Measurements from ENCODE around the gene UGT1A9. TPM values are rescaled to one million over a fixed set of nuclear protein-coding genes. Genes with fewer than 3 reads are reported as not detected.
"Not testable (repeated sequence)": the region's sequence is repeated elsewhere in the genome, so short reads cannot be mapped to it uniquely, and the experiment has no call there.

UGT1A9 gene
- total and polyA plus RNA-seq, 10 of the 15 experiments (the other 5 are each of a cell fraction or from before 2014, with no cell fraction given), result 0.07 TPM; not detected in 9

DNA sequence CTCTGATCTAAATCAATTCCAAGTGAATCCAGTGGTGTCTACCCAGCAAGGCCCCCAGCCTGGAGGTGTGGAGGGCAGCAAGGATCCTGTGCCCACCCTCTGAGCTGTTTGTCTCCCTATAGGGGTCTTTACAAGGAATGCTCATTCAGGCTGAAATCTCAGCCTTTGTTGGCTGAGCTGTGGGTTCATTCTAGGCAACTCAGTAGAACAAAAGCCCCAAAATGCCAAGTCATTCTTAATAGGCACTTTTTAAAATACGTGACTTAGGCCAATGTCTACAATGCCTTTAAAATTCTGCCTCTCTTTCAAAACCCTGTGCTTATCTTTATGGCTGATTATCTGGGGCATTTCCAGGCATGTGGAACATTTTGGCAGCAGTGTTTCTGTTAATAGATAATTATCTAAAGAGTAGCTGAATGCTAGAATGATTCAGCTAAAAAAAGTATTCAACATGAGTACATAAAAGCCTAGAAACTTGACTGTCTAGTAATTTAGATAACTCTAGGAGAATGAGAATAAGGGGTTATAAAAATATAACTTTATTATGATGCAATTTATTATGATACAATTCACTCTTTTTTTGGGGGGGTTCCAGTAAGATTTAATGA is 28.4 kb downstream of the UGT1A9 start:
- Histone ChIP-seq H3K4me1 (ENCODE audit: control insufficient read depth, insufficient read depth, low read length) (no peaks in the 10 kb centered on the region), H3K27ac (ENCODE audit: control insufficient read depth, insufficient read depth) (no peak overlapping the region), H3K27me3 (replicated peaks in 1 of 2; ENCODE audit: control insufficient read depth in 2 of 2, insufficient read depth in 2 of 2, low read length in 1 of 2) (no peaks in the 10 kb centered on the region), H4K20me1 (ENCODE audit: control insufficient read depth, insufficient read depth) (no peaks in the 10 kb centered on the region), H3K4me3 (no peak overlapping the region), H3K4me2 (ENCODE audit: control insufficient read depth, insufficient read depth) (no peak overlapping the region), H3K9ac (ENCODE audit: control insufficient read depth, insufficient read depth, low read length) (no peak overlapping the region), H3K9me3 (replicated peaks; ENCODE audit: control insufficient read depth, insufficient read depth, low read length) (no peaks in the 10 kb centered on the region), H3K79me2 (ENCODE audit: control insufficient read depth, insufficient read depth, low read length) (no peaks in the 10 kb centered on the region), H3K36me3 (ENCODE audit: control insufficient read depth in 2 of 2, insufficient read depth in 2 of 2, low read length in 1 of 2) (no peaks in the 10 kb centered on the region), H2AFZ (ENCODE audit: control insufficient read depth, low read depth, low read length) (no peak overlapping the region)
- ATAC-seq (no peak), FAIRE-seq (no peak), DNase-seq (ENCODE audit: low read depth, low spot score) (no peak)
- RAD21 ChIA-PET (ENCODE audit: unreplicated experiment), result no interaction called here
- no peak for TF ChIP-seq ZNF622 (IDR thresholded peaks at IDR 0.05)
- intact Hi-C loops (cut with micrococcal nuclease; ENCODE audit: unreplicated experiment) (no loop called here), in situ Hi-C loops (cut with MboI) (no loop called here)
- SMC1A ChIA-PET (ENCODE audit: uncharacterized antibody, unreplicated experiment), result no interaction called here
- CTCF ChIA-PET, result no interaction called here
- 0% methylated on average over 1 of the region's 1 CpG for WGBS (ENCODE audit: insufficient coverage, insufficient replicate concordance, low lambda C conversion rate, missing lambda C conversion rate)
- POLR2A ChIA-PET, result no interaction called here
- BruUV-seq (replicated peaks), result no TSS peak

DNA sequence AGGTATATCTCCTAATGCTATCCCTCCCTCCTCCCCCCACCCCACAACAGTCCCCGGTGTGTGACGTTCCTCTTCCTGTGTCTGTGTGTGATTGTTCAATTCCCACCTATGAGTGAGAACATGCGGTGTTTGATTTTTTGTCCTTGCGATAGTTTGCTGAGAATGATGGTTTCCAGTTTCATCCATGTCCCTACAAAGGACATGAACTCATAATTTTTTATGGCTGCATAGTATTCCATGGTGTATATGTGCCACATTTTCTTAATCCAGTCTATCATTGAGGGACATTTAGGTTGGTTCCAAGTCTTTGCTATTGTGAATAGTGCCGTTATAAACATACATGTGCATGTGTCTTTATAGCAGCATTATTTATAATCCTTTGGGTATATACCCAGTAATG is 29.1 kb downstream of the UGT1A9 start:
- H2AFZ ChIP-seq (ENCODE audit: control insufficient read depth, low read depth, low read length); RAD21 ChIA-PET (ENCODE audit: unreplicated experiment); ATAC-seq; H3K79me2 ChIP-seq (ENCODE audit: control insufficient read depth, insufficient read depth, low read length); BruUV-seq (replicated peaks); H3K9ac ChIP-seq (ENCODE audit: control insufficient read depth, insufficient read depth, low read length); H3K27me3 ChIP-seq (replicated peaks in 1 of 2; ENCODE audit: control insufficient read depth in 2 of 2, insufficient read depth in 2 of 2, low read length in 1 of 2); DNase-seq (ENCODE audit: low read depth, low spot score); intact Hi-C loops (cut with micrococcal nuclease; ENCODE audit: unreplicated experiment); POLR2A ChIA-PET; H4K20me1 ChIP-seq (ENCODE audit: control insufficient read depth, insufficient read depth); H3K4me1 ChIP-seq (ENCODE audit: control insufficient read depth, insufficient read depth, low read length); SMC1A ChIA-PET (ENCODE audit: uncharacterized antibody, unreplicated experiment); H3K27ac ChIP-seq (ENCODE audit: control insufficient read depth, insufficient read depth); H3K4me3 ChIP-seq; FAIRE-seq; in situ Hi-C loops (cut with MboI); CTCF ChIA-PET; H3K4me2 ChIP-seq (ENCODE audit: control insufficient read depth, insufficient read depth); H3K36me3 ChIP-seq (ENCODE audit: control insufficient read depth in 2 of 2, insufficient read depth in 2 of 2, low read length in 1 of 2); H3K9me3 ChIP-seq (replicated peaks; ENCODE audit: control insufficient read depth, insufficient read depth, low read length): not testable (repeated sequence)
- 86% methylated on average over 5 of the region's 5 CpGs for WGBS (ENCODE audit: insufficient coverage, insufficient replicate concordance, low lambda C conversion rate, missing lambda C conversion rate)
